Measurements from ENCODE around the gene TMEM267.
"Not testable (repeated sequence)": the region's sequence is repeated elsewhere in the genome, so short reads cannot be mapped to it uniquely, and the experiment has no call there.

TMEM267 gene

DNA sequence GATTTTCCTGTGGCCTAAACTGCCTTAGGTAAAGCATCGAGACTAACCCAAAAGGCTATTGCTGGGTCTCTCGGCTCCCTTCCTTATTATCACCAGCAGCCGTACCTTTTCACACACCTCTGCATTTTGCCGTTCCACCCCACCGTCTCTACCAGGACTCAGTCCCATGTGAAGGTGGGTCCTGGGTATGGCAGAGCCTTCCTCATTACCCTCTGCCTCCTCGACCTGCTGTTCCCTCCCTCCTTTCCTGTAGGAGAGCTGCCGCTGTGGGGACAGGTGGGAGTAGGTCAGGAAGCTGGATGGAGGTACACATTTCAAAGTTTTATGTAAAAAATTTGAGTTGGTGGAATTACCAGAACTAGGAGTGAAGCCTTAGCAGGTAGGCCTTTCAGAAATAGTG lies 73.3 kb downstream of the TMEM267 start:
- no peak for TF ChIP-seq POLR2AphosphoS5 (IDR thresholded peaks at IDR 0.05; ENCODE audit: borderline replicate concordance, low read depth, low read length)
- TF ChIP-seq EZH2 (IDR thresholded peaks at IDR 0.05) = no peak
- no peak for TF ChIP-seq FOXP2 (optimal IDR thresholded peaks at IDR 0.05; ENCODE audit: control extremely low read depth, extremely low read length, insufficient read depth)
- Histone ChIP-seq H3K9me3 (ENCODE audit: low read depth, low read length) (no peaks in the 10 kb centered on the region), H3K27ac (no peak overlapping the region), H3K36me3 (ENCODE audit: insufficient read depth, low read length) (no peaks in the 10 kb centered on the region), H3K9ac (ENCODE audit: insufficient read length) (no peak overlapping the region), H3K4me3 (no peak overlapping the region)
- no peak for DNase-seq (ENCODE audit: low read depth, low spot score)

DNA sequence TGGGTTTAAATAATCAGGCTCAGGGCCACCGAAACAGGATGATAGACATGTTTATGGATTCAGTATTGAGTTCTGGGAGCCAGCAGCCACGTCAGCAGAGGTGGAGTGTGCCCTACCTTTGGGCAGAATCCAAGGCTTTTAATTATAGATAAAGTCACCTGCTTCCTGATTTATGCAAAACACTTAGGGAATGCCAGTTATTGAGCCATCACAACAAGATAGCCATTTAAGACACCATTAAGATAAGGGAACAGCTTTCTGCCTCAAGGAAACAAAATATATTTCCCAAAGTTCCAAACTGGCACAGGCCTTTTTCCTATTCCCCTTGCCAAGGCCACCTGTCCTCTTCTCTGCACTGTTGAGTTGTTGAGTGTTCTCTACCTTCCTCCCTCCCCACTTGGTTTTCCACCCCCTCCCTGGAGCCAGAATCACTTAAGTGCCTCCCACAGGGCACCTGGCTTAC lies 73.8 kb downstream of the TMEM267 start:
- H3K36me3 ChIP-seq (ENCODE audit: insufficient read depth, low read length) = no peaks in the 10 kb centered on the region
- H3K27ac ChIP-seq = no peak overlapping the region
- H3K9me3 ChIP-seq (ENCODE audit: low read depth, low read length) = no peaks in the 10 kb centered on the region
- H3K4me3 ChIP-seq = no peak overlapping the region
- TF ChIP-seq POLR2AphosphoS5 (IDR thresholded peaks at IDR 0.05; ENCODE audit: borderline replicate concordance, low read depth, low read length) (no peak), EZH2 (IDR thresholded peaks at IDR 0.05) (no peak), FOXP2 (optimal IDR thresholded peaks at IDR 0.05; ENCODE audit: control extremely low read depth, extremely low read length, insufficient read depth) (no peak)
- H3K9ac ChIP-seq (ENCODE audit: insufficient read length) = no peak overlapping the region
- no peak for DNase-seq (ENCODE audit: low read depth, low spot score)

DNA sequence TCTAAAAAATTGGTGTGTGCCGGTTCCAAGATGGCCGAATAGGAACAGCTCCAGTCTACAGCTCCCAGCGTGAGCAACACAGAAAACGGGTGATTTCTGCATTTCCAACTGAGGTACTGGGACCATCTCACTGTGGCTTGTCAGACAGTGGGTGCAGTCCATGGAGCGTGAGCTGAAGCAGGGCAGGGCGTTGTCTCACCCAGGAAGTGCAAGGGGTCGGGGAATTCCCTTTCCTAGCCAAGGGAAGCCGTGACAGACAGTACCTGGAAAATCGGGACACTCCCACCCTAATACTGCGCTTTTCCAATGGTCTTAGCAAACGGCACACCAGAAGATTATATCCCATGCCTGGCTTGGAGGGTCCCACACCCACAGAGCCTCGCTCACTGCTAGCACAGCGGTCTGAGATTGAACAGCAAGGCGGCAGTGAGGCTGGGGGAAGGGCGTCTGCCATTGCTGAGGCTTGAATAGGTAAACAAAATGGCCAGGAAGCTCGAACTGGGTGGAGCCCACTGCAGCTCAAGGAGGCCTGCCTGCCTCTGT lies 81.1 kb downstream of the TMEM267 start:
- not testable (repeated sequence) for H3K27ac ChIP-seq; DNase-seq (ENCODE audit: low read depth, low spot score); H3K36me3 ChIP-seq (ENCODE audit: insufficient read depth, low read length); H3K9me3 ChIP-seq (ENCODE audit: low read depth, low read length); H3K4me3 ChIP-seq; H3K9ac ChIP-seq (ENCODE audit: insufficient read length)

DNA sequence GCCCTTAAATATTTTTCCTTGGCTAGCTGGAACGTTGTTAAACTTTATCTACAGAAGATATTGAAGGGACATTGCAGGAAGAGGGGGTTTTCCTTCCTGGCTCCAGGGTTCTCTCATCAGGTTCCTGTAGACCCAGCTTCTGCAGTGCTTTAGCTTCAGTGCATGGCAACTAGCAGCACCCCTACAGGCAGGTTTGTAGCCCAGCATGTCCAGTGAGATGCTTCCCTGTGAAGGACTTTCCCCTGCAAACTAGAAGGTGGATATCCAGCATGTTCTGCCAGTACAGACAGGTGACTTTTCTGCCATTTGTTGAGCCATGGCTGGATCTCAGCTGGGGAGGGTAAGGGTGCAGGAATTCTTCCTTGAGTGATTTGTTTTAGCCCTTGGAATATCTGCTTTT lies 81.8 kb downstream of the TMEM267 start:
- Histone ChIP-seq H3K9ac (ENCODE audit: insufficient read length) (no peak overlapping the region), H3K27ac (no peak overlapping the region), H3K4me3 (no peak overlapping the region), H3K9me3 (ENCODE audit: low read depth, low read length) (no peaks in the 10 kb centered on the region), H3K36me3 (ENCODE audit: insufficient read depth, low read length) (no peaks in the 10 kb centered on the region)
- TF ChIP-seq FOXP2 (optimal IDR thresholded peaks at IDR 0.05; ENCODE audit: control extremely low read depth, extremely low read length, insufficient read depth) = no peak
- no peak for TF ChIP-seq POLR2AphosphoS5 (IDR thresholded peaks at IDR 0.05; ENCODE audit: borderline replicate concordance, low read depth, low read length)
- no peak for TF ChIP-seq EZH2 (IDR thresholded peaks at IDR 0.05)
- DNase-seq (ENCODE audit: low read depth, low spot score) = no peak

DNA sequence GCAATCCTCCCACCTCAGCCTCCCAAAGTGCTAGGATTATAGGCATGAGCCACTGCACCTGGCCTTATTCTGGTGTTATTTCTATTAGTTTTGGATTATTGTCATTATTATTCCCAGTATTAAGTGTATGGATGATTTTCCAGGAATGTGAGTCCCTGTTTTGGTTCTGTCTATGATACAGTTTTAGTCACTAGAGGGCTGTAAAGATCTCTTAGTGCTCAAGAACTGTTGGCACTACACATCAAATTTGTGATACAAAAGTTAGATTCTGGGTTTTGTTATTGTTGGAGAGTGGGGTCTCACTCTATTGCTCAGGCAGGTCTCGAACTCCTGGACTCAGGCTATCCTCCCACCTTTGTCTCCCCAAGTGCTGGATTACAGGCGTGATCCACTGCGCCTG lies 83.6 kb downstream of the TMEM267 start:
- no peak for TF ChIP-seq EZH2 (IDR thresholded peaks at IDR 0.05)
- TF ChIP-seq POLR2AphosphoS5 (IDR thresholded peaks at IDR 0.05; ENCODE audit: borderline replicate concordance, low read depth, low read length) = no peak
- TF ChIP-seq FOXP2 (optimal IDR thresholded peaks at IDR 0.05; ENCODE audit: control extremely low read depth, extremely low read length, insufficient read depth) = no peak
- no peak for DNase-seq (ENCODE audit: low read depth, low spot score)
- no peak overlapping the region for H3K9ac ChIP-seq (ENCODE audit: insufficient read length)
- no peaks in the 10 kb centered on the region for H3K9me3 ChIP-seq (ENCODE audit: low read depth, low read length)
- no peak overlapping the region for H3K27ac ChIP-seq
- no peak overlapping the region for H3K4me3 ChIP-seq
- H3K36me3 ChIP-seq (ENCODE audit: insufficient read depth, low read length) = no peaks in the 10 kb centered on the region

DNA sequence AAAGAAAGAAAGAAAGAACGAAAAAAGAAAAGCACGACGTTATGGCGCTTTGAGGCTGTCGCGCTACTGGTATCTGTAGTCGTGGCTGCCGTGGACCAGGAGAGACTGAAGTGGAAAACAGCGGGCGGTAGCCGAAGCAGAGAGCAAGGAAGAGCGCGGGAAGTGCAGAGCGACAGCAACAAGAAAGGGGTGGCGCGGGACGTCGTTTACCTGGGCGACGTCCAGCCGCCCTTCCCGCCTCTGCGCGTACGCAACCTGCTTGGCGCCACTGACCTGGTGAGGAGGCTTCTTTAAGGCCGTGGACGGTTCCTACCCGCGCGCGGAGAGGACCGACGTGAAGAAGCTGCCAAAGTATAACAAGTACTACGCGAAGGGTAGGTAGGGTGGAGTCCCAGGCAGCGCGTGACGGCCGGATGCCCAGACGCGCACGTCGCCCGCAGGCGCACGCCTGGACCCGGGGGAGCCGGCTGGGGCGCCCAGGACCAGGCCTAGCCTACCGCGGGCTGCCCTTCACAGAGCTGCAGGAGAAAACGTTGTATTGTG lies 86.8 kb downstream of the TMEM267 start:
- H3K27ac ChIP-seq = no peak overlapping the region
- no peak for TF ChIP-seq FOXP2 (optimal IDR thresholded peaks at IDR 0.05; ENCODE audit: control extremely low read depth, extremely low read length, insufficient read depth)
- no peak for TF ChIP-seq POLR2AphosphoS5 (IDR thresholded peaks at IDR 0.05; ENCODE audit: borderline replicate concordance, low read depth, low read length)
- no peak for TF ChIP-seq EZH2 (IDR thresholded peaks at IDR 0.05)
- peak overlapping the region; percentile 20; the same call in 1 of the 2 replicates for H3K4me3 ChIP-seq
- no peaks in the 10 kb centered on the region for H3K9me3 ChIP-seq (ENCODE audit: low read depth, low read length)
- no peak for DNase-seq (ENCODE audit: low read depth, low spot score)
- H3K9ac ChIP-seq (ENCODE audit: insufficient read length) = no peak overlapping the region
- H3K36me3 ChIP-seq (ENCODE audit: insufficient read depth, low read length) = no peaks in the 10 kb centered on the region
